ENCODE results near the gene LRCH1. TPM values are rescaled to one million over a fixed set of nuclear protein-coding genes. Genes with fewer than 3 reads are reported as not detected.

Gene LRCH1
- total RNA-seq, 1 experiment from 2014 or later, result 16.5 TPM

DNA sequence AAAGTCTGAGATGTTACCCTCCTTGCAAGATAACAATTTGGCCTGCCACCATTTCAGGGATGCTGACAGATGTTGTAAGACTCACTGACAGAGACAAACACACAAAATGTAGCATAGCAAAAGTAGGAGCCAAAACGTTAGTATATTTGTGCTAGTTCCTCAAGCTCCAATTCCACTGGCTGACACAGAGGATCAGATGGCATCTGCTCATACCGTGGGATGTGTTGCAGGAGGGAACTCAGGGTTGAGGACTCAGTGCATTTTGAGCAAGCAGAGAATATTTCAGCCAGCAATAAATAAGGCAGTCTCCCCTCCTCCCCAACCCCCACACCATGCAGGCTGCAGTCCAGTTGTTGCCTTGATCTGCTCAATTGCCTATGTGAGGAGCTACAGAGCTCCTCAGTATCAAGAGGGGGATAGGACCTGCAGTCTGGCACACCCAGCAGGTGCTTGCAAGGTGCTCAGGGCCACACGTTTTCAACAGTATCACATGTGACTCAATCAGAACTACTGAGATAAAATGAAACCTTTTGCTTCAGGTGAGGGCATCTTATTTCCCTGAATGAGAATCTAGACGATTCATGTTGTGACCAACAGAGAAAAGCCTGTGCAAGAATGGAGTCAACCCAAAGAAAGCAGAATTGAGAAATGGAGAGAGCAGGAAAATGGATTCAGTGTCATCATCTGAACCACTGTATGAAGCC is 23.6 kb upstream of the LRCH1 start:
- H3K4me3 Mint-ChIP-seq (ENCODE audit: unreplicated experiment), result no peak overlapping the region
- no TSS peak for BruUV-seq (replicated peaks)

DNA sequence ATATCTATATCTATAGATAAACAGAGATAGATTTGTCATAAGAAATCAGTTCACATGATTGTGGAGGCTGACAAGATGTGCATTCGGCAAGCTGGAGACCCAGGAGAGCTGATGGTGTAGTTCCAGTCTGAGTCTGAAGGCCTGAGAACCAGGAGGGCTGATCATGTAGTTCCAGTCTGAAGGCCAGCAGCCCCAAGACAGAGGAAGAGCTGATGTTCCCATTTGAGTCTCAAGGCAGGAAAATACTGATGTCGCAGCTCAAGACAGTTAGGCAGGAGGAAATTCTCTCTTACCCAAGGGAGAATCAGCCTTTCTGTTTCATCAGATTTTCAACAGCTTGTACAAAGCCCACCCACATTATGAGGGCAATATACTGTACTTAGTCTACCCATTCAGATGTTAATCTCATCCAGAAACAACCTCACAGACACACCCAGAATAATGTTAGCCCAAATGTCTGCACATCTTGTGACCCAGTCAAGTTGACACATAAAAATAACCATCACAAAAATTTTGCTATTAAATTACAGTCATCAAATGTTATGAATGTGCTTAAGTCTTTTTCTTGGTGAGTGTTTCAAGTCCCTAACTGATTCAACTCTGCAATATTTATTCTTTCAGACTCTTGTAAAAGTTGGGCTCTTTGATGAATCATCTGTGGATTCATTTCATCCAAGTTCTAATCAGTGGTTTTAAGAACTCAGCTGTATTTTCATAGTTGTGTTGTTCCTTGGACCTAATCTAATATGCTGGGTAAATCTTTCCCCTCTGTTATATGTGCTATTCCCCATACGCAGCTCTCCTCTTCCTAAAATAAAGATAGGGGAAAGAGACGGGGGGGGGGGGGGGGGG is 22.7 kb upstream of the LRCH1 start:
- no TSS peak for BruUV-seq (replicated peaks)
- Mint-ChIP-seq H3K4me3 (ENCODE audit: unreplicated experiment) (no peak overlapping the region), H3K4me1 (ENCODE audit: insufficient read depth, unreplicated experiment) (no peaks in the 10 kb centered on the region), H3K27ac (ENCODE audit: low read depth, unreplicated experiment) (no peak overlapping the region), H3K36me3 (ENCODE audit: insufficient read depth, unreplicated experiment) (no peaks in the 10 kb centered on the region), H3K9me3 (ENCODE audit: unreplicated experiment) (no peaks in the 10 kb centered on the region), H3K27me3 (ENCODE audit: insufficient read depth, unreplicated experiment) (peaks cover 42% of the 10 kb centered on the region)
- CTCF ChIA-PET, result interaction anchor here (2.4 kb wide), 1 partner anchor 36 kb away, joined by 5 read pairs; no protein-coding TSS in a partner anchor
- DNase-seq (ENCODE audit: unreplicated experiment), result no peak
- intact Hi-C loops (cut with micrococcal nuclease), result no loop called here
- POLR2A ChIA-PET, result interaction anchor here (0.5 to 2.3 kb wide), 3 partner anchors 8 to 180 kb away, joined by 3 to 8 read pairs (median 4); no protein-coding TSS in a partner anchor
- TF ChIP-seq, protein P1, sequence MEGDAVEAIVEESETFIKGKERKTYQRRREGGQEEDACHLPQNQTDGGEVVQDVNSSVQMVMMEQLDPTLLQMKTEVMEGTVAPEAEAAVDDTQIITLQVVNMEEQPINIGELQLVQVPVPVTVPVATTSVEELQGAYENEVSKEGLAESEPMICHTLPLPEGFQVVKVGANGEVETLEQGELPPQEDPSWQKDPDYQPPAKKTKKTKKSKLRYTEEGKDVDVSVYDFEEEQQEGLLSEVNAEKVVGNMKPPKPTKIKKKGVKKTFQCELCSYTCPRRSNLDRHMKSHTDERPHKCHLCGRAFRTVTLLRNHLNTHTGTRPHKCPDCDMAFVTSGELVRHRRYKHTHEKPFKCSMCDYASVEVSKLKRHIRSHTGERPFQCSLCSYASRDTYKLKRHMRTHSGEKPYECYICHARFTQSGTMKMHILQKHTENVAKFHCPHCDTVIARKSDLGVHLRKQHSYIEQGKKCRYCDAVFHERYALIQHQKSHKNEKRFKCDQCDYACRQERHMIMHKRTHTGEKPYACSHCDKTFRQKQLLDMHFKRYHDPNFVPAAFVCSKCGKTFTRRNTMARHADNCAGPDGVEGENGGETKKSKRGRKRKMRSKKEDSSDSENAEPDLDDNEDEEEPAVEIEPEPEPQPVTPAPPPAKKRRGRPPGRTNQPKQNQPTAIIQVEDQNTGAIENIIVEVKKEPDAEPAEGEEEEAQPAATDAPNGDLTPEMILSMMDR (IDR thresholded peaks at IDR 0.05; ENCODE audit: unreplicated experiment), result no peak

More for the DNA sequence above, 23.6 kb upstream of the LRCH1 start:
- Mint-ChIP-seq H3K27ac (ENCODE audit: low read depth, unreplicated experiment) (no peak overlapping the region), H3K9me3 (ENCODE audit: unreplicated experiment) (no peaks in the 10 kb centered on the region), H3K4me1 (ENCODE audit: insufficient read depth, unreplicated experiment) (no peaks in the 10 kb centered on the region), H3K36me3 (ENCODE audit: insufficient read depth, unreplicated experiment) (no peaks in the 10 kb centered on the region), H3K27me3 (ENCODE audit: insufficient read depth, unreplicated experiment) (peaks cover 52% of the 10 kb centered on the region)
- CTCF ChIA-PET, result interaction anchor here (2.4 kb wide), 1 partner anchor 35 kb away, joined by 5 read pairs; no protein-coding TSS in a partner anchor
- TF ChIP-seq, protein P1 (IDR thresholded peaks at IDR 0.05; ENCODE audit: unreplicated experiment), result no peak
- POLR2A ChIA-PET, result no interaction called here
- intact Hi-C loops (cut with micrococcal nuclease), result no loop called here
- DNase-seq (ENCODE audit: unreplicated experiment), result no peak

DNA sequence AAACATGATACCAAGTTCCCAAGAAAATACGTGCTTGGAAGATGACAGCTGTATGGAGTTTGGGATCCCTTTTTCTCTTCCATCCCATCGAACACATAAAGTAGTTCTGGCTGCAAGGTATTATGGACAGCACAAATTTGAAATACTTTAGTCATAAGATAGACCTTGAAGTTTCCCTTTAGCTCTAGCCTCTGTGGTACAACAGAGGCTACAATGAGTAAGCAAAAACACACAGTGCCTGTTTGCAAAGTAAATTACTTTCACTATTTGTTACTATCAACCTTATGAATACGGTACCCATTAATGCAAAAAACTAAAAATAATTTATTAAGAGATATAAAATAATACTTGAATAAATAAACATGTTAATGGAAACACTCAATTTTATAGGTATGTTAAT is 21.0 kb upstream of the LRCH1 start:
- POLR2A ChIA-PET, result interaction anchor here (0.6 to 2.3 kb wide), 2 partner anchors 9 to 1383 kb away, joined by 3 to 8 read pairs; no protein-coding TSS in a partner anchor

More for the DNA sequence above, 21.0 kb upstream of the LRCH1 start:
- CTCF ChIA-PET, result interaction anchor here (2.4 kb wide), 1 partner anchor 38 kb away, joined by 5 read pairs; no protein-coding TSS in a partner anchor
- no peak overlapping the region for H3K27ac Mint-ChIP-seq (ENCODE audit: low read depth, unreplicated experiment)
- no peak for DNase-seq (ENCODE audit: unreplicated experiment)
- TF ChIP-seq, protein P1 (IDR thresholded peaks at IDR 0.05; ENCODE audit: unreplicated experiment), result no peak
- no TSS peak for BruUV-seq (replicated peaks)
- peaks cover 26% of the 10 kb centered on the region for H3K27me3 Mint-ChIP-seq (ENCODE audit: insufficient read depth, unreplicated experiment)
- H3K9me3 Mint-ChIP-seq (ENCODE audit: unreplicated experiment), result no peaks in the 10 kb centered on the region
- no peak overlapping the region for H3K4me3 Mint-ChIP-seq (ENCODE audit: unreplicated experiment)
- no peaks in the 10 kb centered on the region for H3K36me3 Mint-ChIP-seq (ENCODE audit: insufficient read depth, unreplicated experiment)
- intact Hi-C loops (cut with micrococcal nuclease), result no loop called here
- peaks cover 7% of the 10 kb centered on the region for H3K4me1 Mint-ChIP-seq (ENCODE audit: insufficient read depth, unreplicated experiment)
